Right lobe of liver (tissue), 4 donors: ENCODE measurements around the gene YTHDC1.

Experiments
- POLR2A ChIP-seq: fragments of 450-650 bp; IDR thresholded peaks from one replicate; pipeline ENCODE4 v1.6.1; 2017; ENCODE audit warnings: antibody characterized with exemption, mild to moderate bottlenecking
- TF ChIP-seq, protein P1 (sequence below), 4 donors: fragments of 200-600 bp in 3 of 4; fragments of 450-650 bp in 1 of 4; IDR thresholded peaks; one replicate each; pipeline versions ENCODE4 v1.5.1 to v1.8.0; 2016 to 2022; ENCODE audit warnings: antibody characterized with exemption in 4 of 4, mild to moderate bottlenecking in 2 of 4
- donor health status: DM: no; HTN: no; CAD: no.
- donor health status: DM: no; HTN: no; CAD: no.
- donor health status: DM: no; HTN: yes; CAD: no.

DNA sequence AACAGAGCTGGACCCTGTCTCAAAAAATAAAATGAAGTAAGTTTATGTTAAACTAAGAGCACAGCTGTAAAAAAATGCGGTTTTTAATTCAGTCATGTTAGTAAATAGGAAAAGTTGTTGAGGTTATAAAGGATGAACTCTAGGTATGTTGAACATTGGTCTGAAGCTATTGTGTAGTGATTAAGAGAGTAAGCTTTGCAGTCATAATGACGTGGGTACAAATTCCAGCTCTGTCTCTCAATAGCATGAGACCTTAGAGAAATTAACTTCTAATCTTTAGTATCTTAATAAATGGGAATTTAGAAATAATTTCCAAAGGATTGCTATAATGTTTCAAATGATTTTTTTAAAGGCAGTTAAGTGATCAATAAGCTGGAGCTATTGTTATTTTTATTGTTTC lies 2.9 kb upstream of the YTHDC1 start:
- TF ChIP-seq, protein P1, sequence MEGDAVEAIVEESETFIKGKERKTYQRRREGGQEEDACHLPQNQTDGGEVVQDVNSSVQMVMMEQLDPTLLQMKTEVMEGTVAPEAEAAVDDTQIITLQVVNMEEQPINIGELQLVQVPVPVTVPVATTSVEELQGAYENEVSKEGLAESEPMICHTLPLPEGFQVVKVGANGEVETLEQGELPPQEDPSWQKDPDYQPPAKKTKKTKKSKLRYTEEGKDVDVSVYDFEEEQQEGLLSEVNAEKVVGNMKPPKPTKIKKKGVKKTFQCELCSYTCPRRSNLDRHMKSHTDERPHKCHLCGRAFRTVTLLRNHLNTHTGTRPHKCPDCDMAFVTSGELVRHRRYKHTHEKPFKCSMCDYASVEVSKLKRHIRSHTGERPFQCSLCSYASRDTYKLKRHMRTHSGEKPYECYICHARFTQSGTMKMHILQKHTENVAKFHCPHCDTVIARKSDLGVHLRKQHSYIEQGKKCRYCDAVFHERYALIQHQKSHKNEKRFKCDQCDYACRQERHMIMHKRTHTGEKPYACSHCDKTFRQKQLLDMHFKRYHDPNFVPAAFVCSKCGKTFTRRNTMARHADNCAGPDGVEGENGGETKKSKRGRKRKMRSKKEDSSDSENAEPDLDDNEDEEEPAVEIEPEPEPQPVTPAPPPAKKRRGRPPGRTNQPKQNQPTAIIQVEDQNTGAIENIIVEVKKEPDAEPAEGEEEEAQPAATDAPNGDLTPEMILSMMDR (IDR thresholded peaks at IDR 0.05) = no peak
- TF ChIP-seq POLR2A = no peak
